Skin of body (tissue), 2 donors: ENCODE measurements around the gene PSMA7. TPM values are rescaled to one million over a fixed set of nuclear protein-coding genes. Genes with fewer than 3 reads are reported as not detected.

ENCODE experiments used
- DNase-seq: peaks from one replicate; lab custom pipeline; 2025; lab: John Stamatoyannopoulos, UW
- total RNA-seq: library from RNA; depleted of rRNA; stranded (reverse); fragments of >200 nt; gene quantifications from one replicate; pipeline ENCODE4 v1.2.3, GENCODE V29; 2014

PSMA7 gene
- total RNA-seq, 1 donor from 2014 or later = 107 TPM

DNA sequence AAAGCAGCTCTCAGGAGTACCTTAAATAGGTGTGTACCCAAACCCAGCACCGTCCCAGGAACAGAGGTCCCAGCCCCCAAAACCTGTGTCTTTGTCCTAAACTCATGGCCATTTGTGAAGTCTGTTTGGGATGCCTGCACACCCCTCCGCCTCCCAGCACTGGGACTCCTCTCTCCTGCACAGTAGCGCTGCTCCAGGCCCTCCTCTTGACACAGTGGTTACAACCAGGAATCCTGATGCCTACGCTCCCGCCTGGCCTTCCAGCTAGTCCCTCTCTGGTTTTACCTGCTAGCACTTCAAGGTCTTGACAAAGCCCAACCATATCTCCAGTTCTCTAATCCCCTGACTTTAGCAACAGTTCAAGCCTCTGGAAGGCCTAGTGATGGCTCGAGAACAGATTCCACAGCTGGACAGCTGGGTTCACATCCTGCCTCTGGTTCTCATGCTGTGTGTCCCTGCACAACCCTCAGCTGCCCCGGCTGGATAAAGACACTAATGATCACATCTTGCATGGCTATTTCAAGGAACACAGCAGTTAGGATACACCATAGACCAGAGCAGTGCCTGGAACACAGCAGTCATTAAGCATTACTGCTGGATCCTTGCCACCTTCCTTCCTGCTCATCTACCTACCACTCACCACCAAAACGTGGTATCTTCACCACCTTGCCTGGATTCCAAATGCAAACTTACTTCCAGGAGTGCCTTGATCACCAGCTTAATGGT, 5.6 kb downstream of the PSMA7 start:
- DNase-seq = no peak

DNA sequence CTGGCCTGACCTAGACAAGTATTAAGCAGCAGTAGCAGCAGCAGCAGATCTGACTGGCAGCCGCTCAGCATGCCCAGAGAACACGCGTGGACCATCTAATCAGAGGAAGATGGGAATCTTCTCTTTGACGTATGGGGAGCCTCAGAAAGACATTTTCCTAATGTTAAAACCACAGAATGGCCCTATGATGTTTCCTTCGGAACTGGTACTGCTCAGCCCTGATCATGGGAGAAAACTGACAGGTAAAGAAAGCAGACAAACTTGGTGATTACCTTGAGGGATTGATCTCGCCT, 6.2 kb downstream of the PSMA7 start:
- no peak for DNase-seq

GRCh38 chr20:62136283-62137091, 6.7 kb downstream of the PSMA7 start:
- no peak for DNase-seq

DNA sequence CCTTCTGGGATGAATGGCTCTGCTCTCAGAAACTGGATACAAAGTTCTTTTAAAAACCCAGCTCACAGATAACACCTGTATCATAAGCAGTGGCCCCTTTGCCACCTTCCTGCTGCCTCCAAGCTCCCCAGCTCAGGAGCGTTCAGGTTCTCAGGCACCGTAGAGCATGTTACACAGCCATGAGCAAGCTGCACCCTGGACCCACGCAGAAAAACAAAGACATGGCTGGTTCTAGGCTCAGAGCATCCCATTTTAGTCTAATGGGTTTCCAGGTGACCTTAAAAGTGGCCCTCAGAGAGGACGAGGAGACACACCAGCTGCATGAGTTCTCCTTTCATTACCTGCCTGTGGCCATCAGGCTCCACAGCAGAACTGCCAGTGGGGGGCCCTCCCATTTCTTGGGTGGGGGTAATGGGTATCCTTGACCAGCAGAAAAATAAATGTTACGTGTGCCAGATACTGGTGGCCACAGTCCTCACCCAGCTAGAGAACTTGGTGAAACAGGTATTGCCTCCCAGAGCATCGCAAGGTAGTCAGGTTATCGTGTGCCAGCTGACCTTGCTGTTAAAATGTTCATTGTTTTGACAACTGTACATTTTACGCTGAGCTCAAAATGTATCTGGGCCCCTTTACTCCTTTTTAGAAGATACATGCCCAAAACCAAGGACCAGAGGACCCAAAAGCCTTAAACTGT, 7.5 kb downstream of the PSMA7 start:
- no peak for DNase-seq

DNA sequence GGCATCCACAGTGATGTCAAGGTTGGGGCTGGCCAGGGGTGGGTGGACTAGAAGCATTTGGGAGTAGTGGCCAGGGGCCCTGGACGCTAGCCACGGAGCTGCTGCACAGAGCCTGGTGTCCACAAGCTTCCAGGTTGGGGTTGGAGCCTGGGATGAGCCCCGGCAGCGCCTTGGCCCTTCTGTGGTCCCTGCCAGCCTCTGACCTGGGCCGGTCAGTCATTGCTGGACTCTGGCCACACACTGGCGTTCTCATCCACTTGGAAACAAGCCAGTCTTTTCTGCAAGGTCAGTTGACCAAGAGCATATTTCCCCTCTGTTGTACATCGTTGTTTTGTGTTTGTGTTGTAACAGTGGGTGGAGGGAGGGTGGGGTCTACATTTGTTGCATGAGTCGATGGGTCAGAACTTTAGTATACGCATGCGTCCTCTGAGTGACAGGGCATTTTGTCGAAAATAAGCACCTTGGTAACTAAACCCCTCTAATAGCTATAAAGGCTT, 8.4 kb downstream of the PSMA7 start:
- no peak for DNase-seq

DNA sequence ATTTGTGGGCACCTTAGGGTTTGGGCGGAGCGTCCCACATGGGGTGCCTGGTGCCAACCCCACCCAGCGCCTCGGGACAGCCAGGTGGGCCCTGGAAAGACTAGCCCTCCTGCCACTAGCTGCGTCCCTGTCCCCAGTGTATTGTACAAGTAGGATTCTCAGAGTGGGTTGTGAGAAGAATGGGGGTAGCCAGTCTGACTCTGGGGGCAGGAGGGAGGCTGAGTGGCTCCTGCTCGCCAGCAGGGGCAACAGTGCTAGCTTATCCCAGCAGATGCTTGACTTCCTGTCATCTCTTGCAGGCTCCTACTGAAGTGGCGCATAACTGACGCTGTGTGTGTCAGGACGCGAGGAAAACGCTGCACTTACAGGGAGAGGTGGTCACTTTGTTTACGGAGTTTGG, 9.3 kb downstream of the PSMA7 start:
- no peak for DNase-seq

GRCh38 chr20:62133051-62133845, 9.9 kb downstream of the PSMA7 start:
- DNase-seq = no peak

GRCh38 chr20:62132421-62132820, 10.8 kb downstream of the PSMA7 start:
- no peak for DNase-seq

- DNase-seq = no peak
These were observed 11.5 kb downstream of the PSMA7 start for GRCh38 chr20:62131560-62132320.

DNA sequence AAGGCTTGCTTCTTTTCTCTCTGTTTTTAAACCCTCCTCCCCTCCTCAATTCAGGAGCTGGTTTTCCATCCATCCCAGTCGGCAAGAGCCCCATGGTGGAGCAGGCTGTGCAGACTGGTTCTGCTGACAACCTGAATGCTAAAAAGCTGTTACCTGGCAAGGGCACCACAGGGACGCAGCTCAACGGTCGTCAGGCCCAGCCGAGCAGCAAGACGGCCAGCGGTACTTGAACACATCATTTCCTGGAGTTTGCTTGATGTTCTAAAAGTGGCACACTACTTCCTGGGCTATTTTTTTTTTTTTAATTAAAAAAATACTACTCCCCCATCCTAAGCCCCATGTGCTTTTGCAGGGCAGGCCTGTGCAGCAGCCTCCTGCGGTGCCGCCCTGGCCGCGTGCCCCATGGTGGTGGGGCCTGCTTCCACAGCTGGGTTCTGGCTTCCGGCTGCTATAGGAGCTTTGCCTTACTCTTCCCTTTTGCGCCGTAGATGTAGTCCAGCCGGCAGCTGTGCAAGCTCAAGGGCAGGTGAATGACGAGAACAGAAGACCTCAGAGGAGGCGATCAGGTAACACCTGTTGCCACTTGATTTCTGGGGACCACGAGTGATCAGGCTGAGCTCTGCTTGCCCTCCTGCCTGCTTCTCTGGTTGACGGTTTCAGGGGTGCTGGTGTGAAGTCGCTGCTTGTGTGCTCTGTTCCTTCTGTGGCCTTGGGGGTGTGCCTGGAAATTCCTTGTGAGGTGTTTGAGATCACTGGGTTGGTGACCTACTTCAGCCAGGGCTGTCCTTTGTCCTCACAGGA, 13.3 kb downstream of the PSMA7 start:
- no peak for DNase-seq

DNA sequence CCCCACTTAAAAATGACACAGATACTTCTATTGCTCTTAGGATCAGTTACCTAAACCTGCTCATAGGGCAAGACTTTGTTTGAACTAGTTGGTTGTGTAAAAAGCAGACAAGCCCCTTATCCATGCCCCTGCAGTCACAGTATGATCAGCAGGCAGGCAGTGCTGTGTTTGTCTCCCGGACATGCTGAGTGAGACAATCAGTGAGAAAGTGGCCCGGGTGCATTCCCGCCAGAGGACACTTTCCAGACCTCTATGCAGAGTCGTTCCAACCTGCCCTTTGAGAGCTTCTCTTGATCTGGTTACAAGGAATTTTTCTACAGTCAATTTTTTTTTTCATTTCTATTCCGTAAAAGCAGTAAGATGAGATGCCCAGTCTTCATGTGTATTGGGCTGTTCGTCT, 14.7 kb downstream of the PSMA7 start:
- DNase-seq = no peak

GRCh38 chr20:62127799-62128198, 15.4 kb downstream of the PSMA7 start:
- DNase-seq = no peak

- DNase-seq = no peak
These were observed 17.1 kb downstream of the PSMA7 start for GRCh38 chr20:62126141-62126540.

GRCh38 chr20:62123450-62124118, 19.6 kb downstream of the PSMA7 start:
- no peak for DNase-seq

GRCh38 chr20:62122654-62123449, 20.3 kb downstream of the PSMA7 start:
- no peak for DNase-seq

DNA sequence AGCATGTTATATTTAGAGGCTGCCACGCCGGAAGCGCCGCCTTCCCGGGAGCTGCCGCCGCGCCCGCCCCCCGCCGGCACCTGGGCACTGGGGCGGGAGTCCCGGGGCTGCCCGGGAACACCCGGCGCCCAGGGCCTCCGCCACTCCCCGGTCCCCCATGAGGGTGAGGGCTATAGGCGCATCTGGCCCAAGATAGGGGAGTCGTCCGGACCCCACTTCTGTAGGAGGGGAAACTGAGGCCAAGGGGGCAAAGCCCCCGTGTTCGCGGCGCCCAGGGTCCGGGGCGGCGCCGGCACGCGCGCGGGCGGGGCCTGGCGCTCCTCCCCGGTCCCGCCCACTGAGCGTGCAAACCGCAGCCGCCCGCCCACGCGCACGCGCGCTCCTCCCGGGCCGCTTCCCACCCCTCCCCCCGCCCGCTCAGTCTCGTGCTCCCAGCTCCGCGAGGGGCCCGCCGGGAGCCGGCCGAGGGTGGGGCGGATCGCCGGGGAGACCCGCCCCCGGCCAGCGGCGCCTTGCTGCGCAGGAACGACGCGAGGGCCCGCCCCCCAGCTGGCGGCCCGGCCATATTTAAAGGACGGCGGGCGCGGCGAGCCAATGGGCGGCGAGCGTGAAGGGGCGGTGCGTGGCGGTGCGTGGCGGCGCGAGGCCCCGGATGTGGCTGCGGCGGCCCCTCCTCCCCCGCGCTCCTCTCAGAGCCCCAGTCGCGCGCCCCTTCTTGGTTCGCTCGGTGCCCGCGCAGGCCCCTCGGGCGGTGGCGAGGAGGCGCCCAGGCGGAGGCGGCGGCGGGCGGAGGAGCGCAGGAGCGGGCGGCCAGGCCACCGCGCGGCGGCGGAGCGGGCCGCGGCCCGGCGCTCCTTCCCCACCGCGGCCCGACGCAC, 21.2 kb downstream of the PSMA7 start, which contains the start of gene LSM14B:
LSM14B (plus strand) TSS at position 700 of the 878 bp plus-strand sequence. CDS start 192 bp downstream, outside the sequence.
- peak; percentile 98 for DNase-seq
